NOMO-1 treated with DMSO at 0.1 percent for 48 hours (cell line): ENCODE measurements around the gene ANKMY1.
"Not testable (repeated sequence)": the region's sequence is repeated elsewhere in the genome, so short reads cannot be mapped to it uniquely, and the experiment has no call there.

ENCODE experiments used
- DNase-seq: peaks from one replicate; lab custom pipeline; 2025; ENCODE audit not compliant: unreplicated experiment; lab: John Stamatoyannopoulos, UW

Gene ANKMY1

DNA sequence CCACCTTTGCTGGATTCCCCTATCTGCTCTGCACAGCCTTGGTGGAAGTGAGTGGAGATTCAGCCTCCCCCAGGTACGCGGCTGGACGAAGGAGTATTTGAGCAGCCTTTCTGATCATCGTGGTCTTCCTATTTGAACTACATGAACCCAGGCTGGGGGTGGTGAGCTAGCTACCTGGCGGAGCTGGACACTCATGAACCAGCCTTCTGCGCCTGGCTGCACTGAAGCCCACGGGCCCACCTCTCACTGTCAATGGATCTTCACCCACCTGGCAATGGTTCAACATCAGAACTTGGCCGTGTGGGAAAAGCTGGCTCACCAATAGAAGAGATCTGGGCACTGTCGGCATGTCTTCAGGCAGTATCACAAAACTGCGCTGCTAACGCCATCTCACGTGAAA, 35.4 kb downstream of the ANKMY1 start:
- no peak for DNase-seq

DNA sequence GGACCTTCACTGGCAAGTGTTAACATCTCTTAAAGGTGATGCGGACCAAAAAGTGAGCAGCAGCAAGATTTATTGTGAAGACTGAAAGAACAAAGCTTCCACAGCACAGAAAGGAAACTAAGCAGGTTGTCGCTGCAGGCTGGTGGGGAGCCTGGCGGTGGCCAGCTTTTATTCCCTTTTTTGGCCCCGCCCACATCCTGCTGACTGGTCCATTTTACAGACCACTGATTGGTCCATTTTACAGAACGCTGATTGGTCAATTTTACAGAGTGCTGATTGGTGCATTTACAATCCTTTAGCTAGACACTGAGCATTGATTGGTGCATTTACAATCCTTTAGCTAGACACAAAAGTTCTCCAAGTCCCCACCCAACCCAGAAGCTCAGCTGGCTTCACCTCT, 35.9 kb downstream of the ANKMY1 start:
- DNase-seq: not testable (repeated sequence)

DNA sequence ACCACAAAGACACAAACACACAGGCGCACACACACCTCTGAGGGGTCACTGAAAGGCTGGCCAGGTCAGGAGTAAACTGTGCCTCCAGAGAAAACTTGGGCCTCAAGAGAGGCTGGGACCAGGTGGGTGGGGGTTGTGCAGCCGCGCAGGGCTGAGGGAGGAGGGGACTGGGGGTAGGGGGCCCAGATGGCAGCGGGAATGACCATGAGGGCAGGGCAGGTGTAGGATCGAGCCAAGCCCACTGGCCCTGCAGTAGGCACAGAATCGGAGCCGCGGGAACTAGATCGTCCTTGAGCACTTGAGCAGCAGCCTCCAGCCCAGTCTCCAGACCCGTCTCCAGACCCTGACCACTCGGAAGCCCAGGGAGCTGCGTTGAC, 36.8 kb downstream of the ANKMY1 start:
- no peak for DNase-seq

DNA sequence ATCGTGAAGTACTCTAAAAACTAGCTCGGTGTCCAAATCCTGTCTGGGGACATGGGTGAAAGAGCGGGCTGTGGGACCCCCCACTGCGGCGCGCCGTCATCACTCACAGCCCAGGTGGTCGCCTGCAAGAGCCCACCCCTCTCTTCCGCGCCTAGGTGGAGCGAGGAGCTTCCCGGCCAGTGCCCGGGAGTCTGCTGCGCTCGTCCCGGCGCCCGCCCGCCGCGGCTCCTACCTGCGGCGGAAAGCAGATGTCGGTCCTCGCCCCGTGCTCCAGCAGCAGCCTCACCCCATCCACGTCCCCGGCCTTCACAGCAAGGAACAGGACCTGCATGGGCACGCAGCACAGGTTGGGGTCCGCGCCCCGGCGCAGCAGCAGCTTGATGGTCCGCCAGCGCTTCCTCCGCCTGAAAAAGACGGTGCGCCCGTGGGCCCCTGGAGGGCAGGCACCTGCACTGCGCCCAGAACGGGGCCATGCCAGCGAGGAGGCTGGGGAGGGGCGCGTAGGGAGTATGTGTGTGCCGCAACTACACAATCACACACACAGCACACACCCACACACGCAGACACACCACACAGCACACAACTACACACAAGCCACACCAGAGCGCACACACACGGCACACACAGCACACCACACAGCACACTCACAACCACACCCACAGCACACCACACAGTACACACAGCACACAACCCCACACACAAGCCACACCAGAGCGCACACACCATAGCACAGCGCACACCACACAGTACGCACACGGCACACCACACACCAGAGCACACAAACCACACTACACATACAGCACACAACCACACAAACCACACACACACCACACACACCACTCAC, 37.4 kb downstream of the ANKMY1 start:
- DNase-seq: no peak

DNA sequence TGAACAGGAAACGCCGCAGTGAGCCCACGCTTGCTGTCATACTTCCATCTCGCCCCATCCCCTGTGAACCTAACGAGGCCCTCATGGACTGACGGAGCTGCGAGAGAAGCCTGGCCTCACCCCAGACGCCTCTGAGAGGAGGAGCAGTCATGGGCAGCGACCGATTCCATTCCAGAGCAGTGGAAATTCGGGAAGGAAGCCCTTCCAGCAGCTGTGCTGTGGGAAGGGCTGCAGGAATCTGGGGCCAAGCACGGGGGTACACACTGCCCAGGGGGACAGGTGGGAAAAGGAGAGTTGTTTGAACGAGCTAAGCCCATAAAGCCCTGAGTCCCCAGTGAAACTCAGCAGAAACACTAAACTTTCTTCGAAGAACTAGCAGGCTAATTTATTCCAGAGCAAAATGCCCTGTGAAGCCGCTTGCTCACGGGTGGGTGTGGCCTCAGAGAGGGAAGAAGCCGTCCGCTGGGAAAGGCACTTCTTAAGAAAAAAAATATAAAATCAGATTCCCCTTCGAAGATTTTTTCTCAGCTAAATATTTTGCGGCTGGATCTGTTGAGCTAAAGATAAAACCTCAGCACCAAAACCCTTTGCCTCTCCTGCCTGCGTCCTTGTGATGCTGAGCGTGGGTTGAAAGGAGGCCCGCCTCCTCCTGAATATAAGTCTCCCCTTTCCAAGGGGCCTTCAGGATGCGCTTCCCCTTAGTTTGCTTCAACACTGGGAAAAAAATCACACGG, 38.2 kb downstream of the ANKMY1 start:
- DNase-seq: no peak

DNA sequence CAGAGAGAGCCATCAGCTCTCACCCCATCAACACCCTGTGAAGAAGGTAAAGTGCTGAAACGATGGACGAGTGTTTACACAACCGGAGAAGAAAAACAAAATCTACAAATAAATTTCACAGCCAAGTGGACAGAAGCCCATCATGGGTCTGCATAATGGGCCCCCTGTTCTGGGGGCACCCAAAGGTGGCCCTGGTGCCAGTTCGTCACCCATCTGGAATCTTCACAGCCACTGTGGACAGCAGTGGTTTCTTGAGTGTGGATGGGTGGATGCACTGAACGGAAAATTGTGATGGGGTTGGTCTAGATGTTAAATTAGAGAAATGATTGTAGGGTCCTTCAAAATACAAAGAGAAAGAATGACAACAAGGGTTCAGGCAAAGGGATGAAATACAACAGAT, 38.8 kb downstream of the ANKMY1 start:
- DNase-seq: no peak

DNA sequence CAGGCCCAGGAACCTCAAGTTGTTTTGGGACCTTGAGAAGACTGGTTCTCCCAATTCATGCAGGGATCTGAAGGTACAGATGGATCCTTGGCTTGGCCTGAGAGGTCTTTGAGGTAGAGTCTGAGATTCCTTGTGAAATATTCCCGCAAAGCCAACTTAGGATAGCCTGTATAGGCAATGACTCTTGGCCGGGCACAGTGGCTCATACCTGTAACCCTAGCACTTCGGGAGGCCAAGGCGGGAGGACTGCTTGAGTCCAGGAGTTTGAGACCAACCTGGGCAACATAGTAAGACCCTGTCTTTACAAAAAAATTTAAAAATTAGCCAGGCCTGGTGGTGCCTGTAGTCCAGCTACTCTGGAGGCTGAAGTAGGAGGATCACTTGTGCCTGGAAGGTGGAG, 40.4 kb downstream of the ANKMY1 start:
- DNase-seq: no peak

DNA sequence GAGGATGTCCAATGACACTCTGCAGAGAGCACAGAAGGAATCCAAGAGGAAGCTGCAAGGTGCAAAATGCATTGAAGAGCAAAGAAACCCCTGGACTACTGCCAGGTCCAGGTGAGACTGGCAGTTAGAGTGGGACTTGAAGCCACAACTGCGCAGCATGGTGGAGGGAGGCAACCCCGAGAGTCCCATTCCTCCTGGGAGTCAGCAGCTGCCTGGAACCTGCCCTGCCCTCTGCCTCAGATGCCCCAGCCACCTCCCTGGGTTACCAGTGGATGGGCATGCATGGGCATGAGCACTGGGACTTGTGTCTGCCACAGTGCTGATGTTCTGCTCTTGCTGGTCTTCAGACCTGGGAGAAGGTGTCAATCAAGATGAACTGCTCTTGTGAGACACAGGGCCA, 43.2 kb downstream of the ANKMY1 start:
- DNase-seq: no peak

DNA sequence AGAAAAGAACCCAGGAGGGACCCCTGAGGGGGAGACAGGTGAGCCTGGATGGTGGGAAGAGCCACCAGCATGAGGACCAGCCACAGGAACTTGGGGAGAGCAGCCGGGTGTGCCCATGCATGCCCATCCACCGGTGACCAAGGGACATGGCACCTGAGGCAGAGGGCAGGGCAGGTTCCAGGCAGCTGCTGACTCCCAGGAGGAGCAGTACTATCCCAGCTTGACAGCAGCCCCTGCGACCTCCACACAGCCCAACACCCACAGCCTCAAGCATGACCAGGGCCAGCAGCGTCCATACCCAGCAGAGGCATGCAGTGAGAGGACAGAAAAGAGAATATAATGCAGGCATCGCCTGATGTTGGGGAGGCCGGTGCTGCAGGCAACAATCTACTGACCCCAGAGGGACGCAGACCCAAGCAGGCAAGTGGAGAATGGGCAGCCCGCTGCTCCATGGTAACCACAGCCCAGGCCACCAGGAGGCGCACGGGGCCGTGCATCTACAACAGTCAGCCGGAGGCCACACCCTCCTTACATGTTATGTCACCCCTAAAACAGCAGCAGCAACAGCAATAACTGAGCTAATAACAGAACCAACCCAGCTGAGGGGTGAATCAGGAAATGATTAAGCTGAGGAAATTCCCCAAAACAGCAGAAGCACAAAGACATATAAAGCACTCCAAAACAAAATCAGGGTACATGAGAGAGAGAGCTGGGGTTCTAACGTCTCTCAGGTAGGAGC, 44.1 kb downstream of the ANKMY1 start:
- peak; percentile 80 for DNase-seq

DNA sequence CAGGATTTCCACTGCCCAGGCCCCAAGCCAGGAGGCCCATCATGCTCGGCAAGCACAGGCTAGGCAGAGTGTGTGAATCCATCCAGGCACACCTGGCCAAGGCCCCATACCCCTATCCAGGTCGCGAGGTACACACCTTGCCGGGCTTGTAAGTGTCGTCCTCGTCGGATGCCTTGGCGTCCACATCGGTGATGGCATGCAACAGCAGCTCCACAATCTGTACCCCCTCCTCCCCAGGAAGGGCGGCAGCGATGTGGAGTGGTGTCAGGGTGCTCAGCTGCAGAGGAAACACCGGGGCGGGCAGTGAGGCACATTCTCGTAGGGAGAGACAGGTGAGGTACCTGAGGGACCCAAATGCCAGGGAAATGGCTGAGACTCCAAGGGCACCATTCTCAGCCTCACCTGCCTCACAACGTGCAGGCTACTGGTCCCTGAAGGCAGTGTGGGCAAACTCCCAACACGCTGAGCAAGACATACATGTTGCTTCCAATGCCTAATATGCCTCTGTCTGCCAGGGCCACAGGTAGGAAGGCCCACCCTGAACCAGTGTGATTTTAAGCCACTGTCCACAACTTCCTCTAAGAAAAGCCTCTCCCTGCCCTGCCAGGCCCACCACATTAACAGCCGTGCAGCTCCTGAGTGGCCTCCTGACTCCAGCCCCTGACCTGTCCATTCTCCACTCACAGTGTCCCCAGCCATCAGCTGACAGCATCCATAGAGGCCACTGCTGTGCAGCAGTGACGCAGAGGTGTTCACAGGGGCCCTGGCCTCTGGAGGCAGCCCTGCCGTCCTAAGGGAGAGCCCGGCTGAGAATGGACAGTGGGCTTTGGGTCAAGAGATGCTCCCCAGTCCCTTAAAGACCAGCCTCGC, 44.9 kb downstream of the ANKMY1 start:
- no peak for DNase-seq

DNA sequence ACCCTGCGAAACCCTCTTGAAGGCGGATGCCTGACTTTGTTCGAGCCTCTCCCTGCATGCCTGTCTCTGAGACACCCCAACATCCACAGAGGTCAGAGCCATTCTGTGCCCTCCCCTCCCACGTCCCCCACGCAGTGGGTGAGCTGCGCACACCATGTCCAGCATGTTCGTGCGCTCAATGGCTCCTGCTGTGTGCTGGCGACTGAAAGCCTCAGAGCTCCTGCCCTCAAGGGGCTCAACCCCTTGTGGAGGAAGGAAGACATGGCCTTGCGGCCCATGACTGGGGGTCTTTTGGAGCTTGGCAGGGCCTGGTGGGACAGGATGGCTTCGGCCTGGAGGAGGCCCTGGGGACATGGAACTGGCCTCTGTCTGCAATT, 45.7 kb downstream of the ANKMY1 start:
- no peak for DNase-seq

DNA sequence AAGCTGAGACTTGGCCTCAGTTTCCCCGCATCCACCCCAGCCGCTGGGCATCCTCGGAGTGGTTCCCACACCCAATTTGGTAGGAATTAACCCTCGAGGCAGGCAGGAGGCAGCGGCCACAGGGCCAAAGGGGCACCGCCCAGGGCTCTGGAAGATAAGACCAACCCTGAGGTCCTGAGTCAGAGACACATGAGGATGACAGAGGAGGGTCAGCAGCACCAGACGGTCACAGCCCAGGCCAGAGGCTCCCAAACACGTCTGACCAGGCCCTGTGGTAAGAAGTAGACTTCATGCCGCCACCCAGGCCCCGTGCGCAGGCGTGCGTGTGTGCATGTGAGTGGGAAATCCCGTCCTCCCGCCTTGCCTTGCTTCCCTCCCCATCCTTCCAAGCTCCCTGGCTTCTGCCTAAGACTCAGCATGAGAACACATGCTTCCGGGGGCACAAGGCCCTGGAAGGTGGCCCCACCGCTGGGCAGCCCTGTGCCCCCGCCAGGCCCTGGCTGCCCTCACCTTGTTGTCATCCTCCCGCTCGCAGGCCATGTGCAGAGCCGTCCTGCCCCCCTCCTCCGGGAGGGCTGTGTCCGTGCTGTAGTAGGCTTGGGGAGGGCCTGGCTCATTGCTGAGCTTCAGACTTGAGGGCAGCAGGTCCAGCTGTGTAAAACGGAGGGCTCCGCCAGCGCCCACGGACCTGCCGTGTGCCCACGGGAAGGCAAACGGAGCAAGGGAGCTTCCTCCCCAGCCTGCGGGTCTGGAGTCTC, 46.3 kb downstream of the ANKMY1 start:
- no peak for DNase-seq

DNA sequence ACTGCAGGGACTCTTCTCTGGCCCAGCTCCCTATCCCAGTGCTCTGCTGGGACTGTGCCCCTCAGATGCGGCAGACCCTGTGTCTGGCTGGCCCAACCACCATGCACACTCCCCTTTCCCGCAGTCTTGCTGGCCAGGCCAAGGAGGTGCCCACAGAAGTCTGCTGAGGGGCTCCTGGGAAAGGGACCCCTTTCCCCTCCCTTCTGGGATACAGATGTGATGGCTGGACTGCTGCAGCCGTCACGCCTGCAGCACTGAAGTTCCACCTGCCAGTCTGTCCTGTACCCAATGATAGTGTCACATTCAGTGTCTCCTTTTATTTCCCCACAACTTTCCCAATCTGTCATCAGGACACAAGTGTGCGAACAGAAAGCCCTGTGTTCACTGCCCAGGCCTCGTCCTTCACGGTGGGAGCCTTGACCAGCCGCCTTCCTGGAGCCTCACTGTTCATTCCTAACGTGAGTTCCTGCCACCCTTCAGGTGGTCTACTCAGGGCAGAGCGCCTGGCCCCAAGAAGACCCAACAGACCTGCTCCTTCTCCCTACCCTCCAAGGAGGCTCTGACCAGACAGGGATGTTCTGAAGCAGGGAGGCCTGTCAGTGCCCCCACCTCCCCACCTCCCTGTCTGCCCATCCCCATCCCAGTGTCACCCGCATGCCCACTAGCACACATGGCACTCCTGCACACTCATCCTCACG, 47.1 kb downstream of the ANKMY1 start:
- DNase-seq: no peak

DNA sequence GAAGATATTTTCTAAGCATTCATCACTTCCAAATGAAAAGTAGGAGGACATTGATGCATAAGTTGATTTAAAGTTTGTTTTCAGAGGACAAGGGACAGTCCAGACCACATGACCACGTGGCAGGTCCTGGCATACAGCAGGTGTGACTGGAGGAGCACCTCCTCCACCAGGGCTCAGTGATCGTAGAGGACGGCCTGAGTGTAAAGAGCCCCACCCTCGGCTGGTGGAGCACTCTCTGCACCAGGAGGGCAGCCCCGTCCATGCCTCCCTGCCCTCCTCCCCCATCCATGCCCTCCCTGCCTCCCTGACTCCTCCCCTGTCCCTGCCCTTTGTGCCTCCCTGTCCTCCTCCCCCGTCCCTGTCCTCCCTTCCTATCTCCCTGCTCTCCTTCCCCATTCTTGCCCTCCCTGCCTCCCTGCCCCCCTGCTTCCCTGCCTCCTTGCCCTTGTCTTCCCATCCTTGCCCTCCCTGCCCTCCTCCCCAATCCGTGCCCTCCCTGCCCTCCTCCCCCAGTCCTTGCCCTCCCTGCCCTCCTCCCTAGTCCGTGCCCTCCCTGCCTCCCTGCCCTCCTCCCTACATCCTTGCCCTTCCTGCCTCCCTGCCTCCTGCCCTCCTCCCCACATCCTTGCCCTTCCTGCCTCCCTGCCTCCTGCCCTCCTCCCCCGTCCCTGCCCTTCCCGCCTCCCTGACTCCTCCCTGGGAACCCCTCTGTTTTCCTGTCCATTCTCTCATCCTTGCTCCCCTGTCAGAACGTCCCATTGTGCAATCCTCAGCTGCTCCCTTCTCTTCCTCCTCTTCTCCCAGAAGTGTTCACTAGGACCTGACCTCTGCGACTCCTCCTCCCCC, 47.9 kb downstream of the ANKMY1 start:
- DNase-seq: no peak

DNA sequence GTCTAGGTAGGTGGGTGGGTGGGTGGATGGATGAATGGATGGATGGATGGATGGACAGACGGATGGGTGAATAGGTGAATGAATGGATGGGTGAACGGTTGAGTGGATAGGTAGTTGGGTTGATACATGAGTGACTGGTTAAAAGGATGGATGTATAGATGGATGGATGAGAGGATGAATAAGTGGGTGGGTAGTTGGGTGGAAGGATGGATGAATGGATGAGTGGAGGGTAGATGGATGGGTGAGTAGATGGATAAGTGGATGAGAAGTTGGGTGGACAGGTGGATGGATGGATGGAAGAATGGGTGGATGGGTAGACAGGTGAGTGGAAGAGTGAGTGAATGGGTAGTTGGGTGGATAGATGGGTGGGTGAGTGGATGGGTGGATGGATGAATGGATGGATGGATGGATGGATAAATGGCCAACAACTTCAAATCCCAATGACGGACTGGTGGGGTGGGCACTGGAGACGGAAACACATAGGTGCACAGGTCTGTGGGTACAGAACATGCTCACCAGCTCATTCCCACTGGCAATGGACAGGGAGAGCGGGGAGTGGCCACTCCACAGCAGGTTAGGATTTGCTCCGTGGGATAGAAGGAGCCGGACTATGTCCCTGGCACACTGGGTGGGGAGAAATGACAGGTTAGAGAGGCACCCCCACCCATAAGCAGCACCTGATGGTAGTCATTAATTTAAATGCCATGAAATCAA, 48.8 kb downstream of the ANKMY1 start:
- no peak for DNase-seq

DNA sequence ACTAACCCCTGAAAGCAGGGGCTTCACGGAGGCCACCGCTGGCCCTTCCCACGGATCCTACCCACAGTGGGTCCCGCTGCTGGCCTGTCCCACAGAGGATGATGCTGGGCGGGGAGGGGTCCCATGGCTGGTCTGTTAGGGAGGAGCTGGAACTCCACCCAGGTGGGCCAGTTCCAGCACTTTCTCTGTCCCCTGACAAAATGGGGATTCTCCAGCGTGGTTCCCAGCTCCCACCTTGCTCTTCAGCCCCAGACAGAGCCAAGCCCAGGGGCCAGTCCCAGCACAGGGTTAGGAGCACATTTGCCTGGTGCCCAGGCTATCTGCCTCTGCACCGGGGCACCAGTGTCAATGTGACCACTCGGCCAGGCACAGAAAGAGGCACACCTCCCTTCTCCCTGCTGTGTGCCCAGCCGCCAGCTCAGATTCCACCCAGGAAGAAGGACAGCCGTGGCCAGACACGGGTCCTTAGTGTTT, 50.0 kb downstream of the ANKMY1 start:
- DNase-seq: no peak

DNA sequence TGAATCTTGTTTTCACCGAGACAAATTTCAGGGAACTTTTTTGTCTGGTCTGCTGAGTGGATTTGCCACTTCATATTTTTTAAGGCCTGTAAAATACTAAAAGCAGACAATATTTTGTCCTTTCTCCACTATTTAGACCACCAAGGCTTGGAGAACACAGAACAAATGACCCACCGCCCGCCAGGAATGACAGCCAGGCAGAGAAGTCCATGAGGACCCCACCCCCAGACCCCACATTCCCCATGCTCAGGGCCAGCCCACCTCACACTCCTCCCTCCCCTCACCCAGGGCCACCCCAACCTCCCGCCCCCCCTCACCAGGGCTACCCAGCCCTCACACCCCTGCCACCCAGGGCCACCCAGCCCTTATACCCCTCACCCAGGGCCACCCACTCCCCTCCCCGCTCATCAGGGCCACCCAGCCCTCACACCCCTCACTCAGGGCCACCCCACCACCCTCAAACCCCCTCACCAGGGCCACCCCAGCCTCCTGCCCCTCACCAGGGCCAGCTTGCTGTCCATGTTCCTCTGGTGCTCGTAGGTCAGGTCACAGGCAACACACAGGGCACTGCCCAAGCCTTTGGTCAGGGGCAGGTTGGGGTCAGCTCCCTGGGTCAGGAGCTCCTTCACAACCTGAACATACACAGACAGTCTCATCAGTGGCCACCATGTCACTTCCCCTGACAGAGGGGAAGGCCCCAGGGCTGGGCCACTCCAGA, 50.6 kb downstream of the ANKMY1 start:
- no peak for DNase-seq
